Transverse colon (tissue), 4 donors: ENCODE results near the gene GALNT18.

Source experiments
- POLR2AphosphoS5 ChIP-seq, 3 donors: sonication (generic); formaldehyde crosslinking; IDR thresholded peaks; one replicate each; pipeline ENCODE4 v1.6.1; 2016; ENCODE audit warnings: antibody characterized with exemption in 3 of 3
- TF ChIP-seq, protein P1 (sequence below), 5 experiments: fragments of 200-600 bp in 3 of 5; fragments of 450-650 bp in 2 of 5; sonication (generic) in 3 of 5; IDR thresholded peaks; 1 replicate in 2 of 5; 2 replicates in 3 of 5; pipeline ENCODE4 v1.5.1; 2016 to 2017; ENCODE audit warnings: antibody characterized with exemption in 5 of 5, inconsistent platforms in 3 of 5, mild to moderate bottlenecking in 2 of 5, moderate library complexity in 1 of 5

DNA sequence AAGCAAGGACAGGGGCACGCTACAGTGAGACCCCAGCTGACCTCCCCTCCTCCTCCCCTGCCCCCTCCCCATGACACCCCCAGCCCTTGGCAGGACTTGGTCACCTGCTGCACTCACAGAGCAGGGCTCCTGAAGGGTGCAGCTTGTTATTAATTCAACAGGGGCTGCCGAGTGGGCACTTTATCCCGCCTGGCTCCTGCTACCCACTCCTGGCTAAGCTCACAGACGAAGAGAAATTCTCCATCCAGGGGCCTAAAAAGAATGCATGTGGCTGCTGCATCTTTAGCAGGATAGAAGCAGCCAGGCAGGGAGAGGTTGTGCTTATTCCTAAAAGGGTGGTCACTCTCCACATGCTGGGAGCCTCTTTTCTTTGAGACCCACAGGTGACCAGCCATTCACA, 40.3 kb downstream of the GALNT18 start:
- TF ChIP-seq, protein P1, sequence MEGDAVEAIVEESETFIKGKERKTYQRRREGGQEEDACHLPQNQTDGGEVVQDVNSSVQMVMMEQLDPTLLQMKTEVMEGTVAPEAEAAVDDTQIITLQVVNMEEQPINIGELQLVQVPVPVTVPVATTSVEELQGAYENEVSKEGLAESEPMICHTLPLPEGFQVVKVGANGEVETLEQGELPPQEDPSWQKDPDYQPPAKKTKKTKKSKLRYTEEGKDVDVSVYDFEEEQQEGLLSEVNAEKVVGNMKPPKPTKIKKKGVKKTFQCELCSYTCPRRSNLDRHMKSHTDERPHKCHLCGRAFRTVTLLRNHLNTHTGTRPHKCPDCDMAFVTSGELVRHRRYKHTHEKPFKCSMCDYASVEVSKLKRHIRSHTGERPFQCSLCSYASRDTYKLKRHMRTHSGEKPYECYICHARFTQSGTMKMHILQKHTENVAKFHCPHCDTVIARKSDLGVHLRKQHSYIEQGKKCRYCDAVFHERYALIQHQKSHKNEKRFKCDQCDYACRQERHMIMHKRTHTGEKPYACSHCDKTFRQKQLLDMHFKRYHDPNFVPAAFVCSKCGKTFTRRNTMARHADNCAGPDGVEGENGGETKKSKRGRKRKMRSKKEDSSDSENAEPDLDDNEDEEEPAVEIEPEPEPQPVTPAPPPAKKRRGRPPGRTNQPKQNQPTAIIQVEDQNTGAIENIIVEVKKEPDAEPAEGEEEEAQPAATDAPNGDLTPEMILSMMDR (IDR thresholded peaks at IDR 0.05), result no peak
- TF ChIP-seq POLR2AphosphoS5 (IDR thresholded peaks at IDR 0.05), result no peak
